ENCODE results near the gene MAB21L2.

The MAB21L2 gene

GRCh38 chr4:150624055-150624454 is 42.1 kb downstream of the MAB21L2 start:
- no peak for FAIRE-seq

- FAIRE-seq, result no peak
Observed at GRCh38 chr4:150625033-150625432, 43.1 kb downstream of the MAB21L2 start.

- FAIRE-seq, result no peak
Observed at GRCh38 chr4:150628073-150628472, 46.1 kb downstream of the MAB21L2 start.

- FAIRE-seq, result no peak
Observed at GRCh38 chr4:150632639-150633038, 50.7 kb downstream of the MAB21L2 start.

All from TTC549 (cell line).